ENCODE results near the gene ANKRD30A.

- TF ChIP-seq CTCF (conservative IDR thresholded peaks at IDR 0.05; ENCODE audit: low read length) (no peak), EZH2phosphoT487 (IDR thresholded peaks at IDR 0.05; ENCODE audit: borderline replicate concordance) (no peak)
Observed at GRCh38 chr10:37225163-37225562, 99.8 kb downstream of the ANKRD30A start.
